ENCODE measurements around the gene ACAN.

ACAN gene

DNA sequence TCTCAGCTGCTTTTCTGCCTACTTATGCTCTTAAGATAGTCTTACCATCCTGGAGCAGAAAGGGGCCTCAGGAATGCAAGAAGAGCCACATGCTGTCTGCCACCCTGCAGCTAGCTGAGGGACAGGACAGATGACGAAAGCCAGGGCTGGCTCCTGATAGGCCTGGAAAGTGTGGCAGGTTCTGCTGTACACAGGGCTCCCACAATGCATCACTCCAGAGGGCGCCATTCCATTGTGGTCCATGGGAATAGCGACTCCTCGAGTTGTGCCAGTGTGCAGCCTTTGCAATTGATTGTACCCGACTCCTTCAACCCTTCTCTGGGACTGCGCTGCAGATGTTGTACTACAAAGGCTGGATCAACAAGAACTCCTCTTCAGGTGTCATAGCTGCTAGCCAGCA lies 11.2 kb downstream of the ACAN start:
- Histone ChIP-seq H3K9me3 (no peaks in the 10 kb centered on the region), H3K4me2 (no peak overlapping the region), H3K27ac (no peak overlapping the region), H3K4me1 (peaks cover 33% of the 10 kb centered on the region), H3K9ac (no peak overlapping the region), H3K36me3 (no peaks in the 10 kb centered on the region), H4K20me1 (no peaks in the 10 kb centered on the region), H3K4me3 (no peak overlapping the region), H3K27me3 (no peaks in the 10 kb centered on the region)
- TF ChIP-seq Cebpa-rat (IDR thresholded peaks at IDR 0.05), result no peak

- no peak for TF ChIP-seq Cebpa-rat (IDR thresholded peaks at IDR 0.05)
- H3K27me3 ChIP-seq, result no peaks in the 10 kb centered on the region
- H3K4me1 ChIP-seq, result no peaks in the 10 kb centered on the region
- no peaks in the 10 kb centered on the region for H3K36me3 ChIP-seq
- no peak overlapping the region for H3K9ac ChIP-seq
- no peaks in the 10 kb centered on the region for H3K9me3 ChIP-seq
- H3K4me3 ChIP-seq, result no peak overlapping the region
- no peak overlapping the region for H3K27ac ChIP-seq
- H3K4me2 ChIP-seq, result no peak overlapping the region
- no peaks in the 10 kb centered on the region for H4K20me1 ChIP-seq
These were observed 15.7 kb downstream of the ACAN start for GRCh38 chr15:88818920-88819319.

GRCh38 chr15:88821993-88822392 lies 18.8 kb downstream of the ACAN start:
- no peaks in the 10 kb centered on the region for H3K36me3 ChIP-seq
- H3K9me3 ChIP-seq, result no peaks in the 10 kb centered on the region
- H3K9ac ChIP-seq, result no peak overlapping the region
- H3K27ac ChIP-seq, result no peak overlapping the region
- H3K4me2 ChIP-seq, result no peak overlapping the region
- no peaks in the 10 kb centered on the region for H3K27me3 ChIP-seq
- H3K4me3 ChIP-seq, result no peak overlapping the region
- H4K20me1 ChIP-seq, result no peaks in the 10 kb centered on the region
- no peaks in the 10 kb centered on the region for H3K4me1 ChIP-seq
- TF ChIP-seq Cebpa-rat (IDR thresholded peaks at IDR 0.05), result no peak

DNA sequence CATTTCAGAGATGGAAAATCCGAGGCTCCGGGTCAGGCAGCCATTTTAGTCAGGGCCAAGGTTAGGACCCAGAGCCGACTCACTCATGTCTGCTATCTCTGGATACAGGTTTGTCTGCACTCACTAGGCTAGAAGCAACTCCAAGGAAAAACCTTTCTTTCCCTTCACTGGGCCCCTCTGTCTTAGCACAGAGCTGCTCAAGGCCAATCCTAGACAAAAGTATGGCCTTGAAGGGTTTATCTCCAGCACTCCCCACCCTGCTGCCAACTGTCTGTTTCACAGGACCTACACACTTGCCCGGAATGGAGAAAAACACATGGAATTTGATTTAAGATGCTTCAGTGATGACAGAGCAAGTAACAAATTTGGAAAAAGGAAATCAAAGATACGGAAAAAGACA lies 25.6 kb downstream of the ACAN start:
- no peak overlapping the region for H3K4me2 ChIP-seq
- H3K27ac ChIP-seq, result no peak overlapping the region
- no peaks in the 10 kb centered on the region for H3K36me3 ChIP-seq
- H3K4me3 ChIP-seq, result no peak overlapping the region
- no peaks in the 10 kb centered on the region for H3K27me3 ChIP-seq
- no peak for TF ChIP-seq Cebpa-rat (IDR thresholded peaks at IDR 0.05)
- H4K20me1 ChIP-seq, result no peaks in the 10 kb centered on the region
- H3K9me3 ChIP-seq, result no peaks in the 10 kb centered on the region
- no peak overlapping the region for H3K9ac ChIP-seq
- no peaks in the 10 kb centered on the region for H3K4me1 ChIP-seq

- no peaks in the 10 kb centered on the region for H4K20me1 ChIP-seq
- no peaks in the 10 kb centered on the region for H3K36me3 ChIP-seq
- no peak overlapping the region for H3K9ac ChIP-seq
- TF ChIP-seq Cebpa-rat (IDR thresholded peaks at IDR 0.05), result no peak
- H3K9me3 ChIP-seq, result no peaks in the 10 kb centered on the region
- no peak overlapping the region for H3K4me2 ChIP-seq
- no peaks in the 10 kb centered on the region for H3K4me1 ChIP-seq
- no peak overlapping the region for H3K27ac ChIP-seq
- H3K4me3 ChIP-seq, result no peak overlapping the region
- H3K27me3 ChIP-seq, result no peaks in the 10 kb centered on the region
These were observed 26.8 kb downstream of the ACAN start for GRCh38 chr15:88830016-88830415.

DNA sequence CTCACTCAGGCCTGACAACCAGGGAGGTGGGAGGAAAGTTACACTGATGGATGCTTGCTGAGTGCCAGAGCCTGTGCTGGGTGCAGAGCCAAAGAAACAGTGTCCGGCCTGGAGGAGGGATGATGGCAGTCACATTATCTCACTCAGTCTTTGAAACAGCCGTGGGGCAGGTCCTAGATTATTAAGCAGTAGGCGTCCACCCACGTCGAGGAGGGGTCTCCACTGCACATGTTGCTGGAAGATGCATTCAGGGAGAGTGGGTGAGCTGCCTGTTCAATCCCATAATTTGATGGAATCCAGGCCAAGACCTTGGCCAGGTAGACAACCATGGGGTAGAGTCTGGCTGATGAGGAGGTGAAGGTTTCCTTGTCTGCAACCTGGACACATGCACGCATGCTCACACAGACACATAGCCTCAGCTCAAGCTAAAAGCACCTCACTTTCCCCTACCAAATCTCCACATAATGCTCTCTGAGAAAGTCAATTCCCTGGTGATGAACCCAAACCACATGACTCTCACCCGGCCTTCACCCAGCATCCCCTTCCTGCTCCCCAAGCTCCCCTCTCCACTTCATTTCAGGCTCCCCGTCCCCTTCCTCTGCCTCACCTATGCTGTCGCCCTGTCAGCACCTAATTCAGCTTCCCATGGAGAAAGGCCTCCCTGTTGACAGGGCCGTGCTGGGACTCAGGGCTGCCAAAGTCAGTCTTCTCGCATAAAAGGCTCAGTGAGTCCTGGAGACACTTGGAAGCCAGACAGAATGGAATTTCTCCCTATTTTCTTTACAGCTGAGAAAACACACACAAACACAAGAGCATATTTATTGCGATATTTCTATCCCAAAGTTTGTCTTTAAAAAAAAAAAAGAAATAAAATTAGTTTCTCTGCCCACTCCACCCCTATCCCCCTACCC lies 29.8 kb downstream of the ACAN start:
- Histone ChIP-seq H3K36me3 (no peaks in the 10 kb centered on the region), H3K27me3 (no peaks in the 10 kb centered on the region), H3K4me3 (no peak overlapping the region), H3K27ac (no peak overlapping the region), H3K4me2 (no peak overlapping the region), H3K9me3 (no peaks in the 10 kb centered on the region), H4K20me1 (no peaks in the 10 kb centered on the region), H3K9ac (no peak overlapping the region), H3K4me1 (no peaks in the 10 kb centered on the region)
- TF ChIP-seq Cebpa-rat (IDR thresholded peaks at IDR 0.05), result no peak

- H3K27ac ChIP-seq, result no peak overlapping the region
- no peak overlapping the region for H3K9ac ChIP-seq
- H3K27me3 ChIP-seq, result no peaks in the 10 kb centered on the region
- no peak overlapping the region for H3K4me3 ChIP-seq
- H3K4me1 ChIP-seq, result no peaks in the 10 kb centered on the region
- TF ChIP-seq Cebpa-rat (IDR thresholded peaks at IDR 0.05), result no peak
- H4K20me1 ChIP-seq, result no peaks in the 10 kb centered on the region
- H3K4me2 ChIP-seq, result no peak overlapping the region
- no peaks in the 10 kb centered on the region for H3K36me3 ChIP-seq
- no peaks in the 10 kb centered on the region for H3K9me3 ChIP-seq
These were observed 30.5 kb downstream of the ACAN start for GRCh38 chr15:88833731-88834100.

- H3K27ac ChIP-seq, result no peak overlapping the region
- no peak overlapping the region for H3K4me3 ChIP-seq
- H3K27me3 ChIP-seq, result no peaks in the 10 kb centered on the region
- H3K4me2 ChIP-seq, result no peak overlapping the region
- no peak overlapping the region for H3K9ac ChIP-seq
- TF ChIP-seq Cebpa-rat (IDR thresholded peaks at IDR 0.05), result no peak
- H4K20me1 ChIP-seq, result no peaks in the 10 kb centered on the region
- H3K4me1 ChIP-seq, result no peaks in the 10 kb centered on the region
- no peaks in the 10 kb centered on the region for H3K9me3 ChIP-seq
- no peaks in the 10 kb centered on the region for H3K36me3 ChIP-seq
These were observed 31.1 kb downstream of the ACAN start for GRCh38 chr15:88834211-88834812.

- Histone ChIP-seq H3K4me1 (no peaks in the 10 kb centered on the region), H3K4me3 (no peak overlapping the region), H3K9me3 (no peaks in the 10 kb centered on the region), H3K27ac (no peak overlapping the region), H3K36me3 (no peaks in the 10 kb centered on the region), H3K4me2 (no peak overlapping the region), H4K20me1 (no peaks in the 10 kb centered on the region), H3K9ac (no peak overlapping the region), H3K27me3 (no peaks in the 10 kb centered on the region)
- no peak for TF ChIP-seq Cebpa-rat (IDR thresholded peaks at IDR 0.05)
These were observed 31.9 kb downstream of the ACAN start for GRCh38 chr15:88835119-88835518.

GRCh38 chr15:88835646-88836045 lies 32.4 kb downstream of the ACAN start:
- H3K4me3 ChIP-seq, result no peak overlapping the region
- H3K27me3 ChIP-seq, result no peaks in the 10 kb centered on the region
- no peaks in the 10 kb centered on the region for H3K9me3 ChIP-seq
- H3K27ac ChIP-seq, result no peak overlapping the region
- no peak for TF ChIP-seq Cebpa-rat (IDR thresholded peaks at IDR 0.05)
- no peaks in the 10 kb centered on the region for H3K36me3 ChIP-seq
- H3K4me2 ChIP-seq, result no peak overlapping the region
- H3K9ac ChIP-seq, result no peak overlapping the region
- H4K20me1 ChIP-seq, result no peaks in the 10 kb centered on the region
- no peaks in the 10 kb centered on the region for H3K4me1 ChIP-seq

Data from BLaER1 (cell line).